GM19193 (cell line): ENCODE results near the gene RTL1.

ENCODE experiments used
- POLR2A ChIP-seq: IDR thresholded peaks from 4 replicates; pipeline ENCODE4 v1.6.1; 2011; ENCODE audit not compliant: insufficient read depth, insufficient read length; ENCODE audit errors: extremely low read depth

Gene RTL1

DNA sequence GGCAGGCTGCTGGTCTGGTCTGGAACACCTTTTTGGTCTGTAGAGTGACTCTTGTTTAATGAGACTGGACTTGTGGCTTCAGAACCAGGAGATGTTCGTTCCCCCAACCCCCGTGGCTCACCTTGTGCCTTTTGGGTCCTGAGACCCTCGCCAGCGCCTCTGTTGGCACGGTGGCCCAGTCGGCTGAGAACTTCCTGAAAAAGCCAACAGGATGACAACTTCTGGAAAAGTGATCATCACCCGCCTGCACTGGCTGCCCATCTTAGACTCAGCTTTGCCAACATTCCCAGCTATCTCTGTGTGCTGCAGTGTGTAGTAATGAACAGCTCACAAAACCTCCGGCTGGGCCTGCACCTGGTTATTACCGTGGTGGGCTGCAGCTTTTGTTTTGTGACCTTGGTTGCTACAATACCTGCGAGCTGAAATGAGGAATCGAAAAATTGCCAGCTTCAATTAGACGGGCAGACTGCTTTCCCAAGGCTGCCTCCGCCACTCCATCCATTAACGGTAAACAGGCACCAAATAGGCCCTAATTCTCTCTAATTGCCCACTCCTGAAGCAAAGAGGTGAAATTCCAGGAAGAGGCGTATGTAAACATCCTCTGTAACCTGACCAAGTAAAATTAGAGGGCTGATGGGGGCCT, 61.6 kb downstream of the RTL1 start:
- no peak for TF ChIP-seq POLR2A

DNA sequence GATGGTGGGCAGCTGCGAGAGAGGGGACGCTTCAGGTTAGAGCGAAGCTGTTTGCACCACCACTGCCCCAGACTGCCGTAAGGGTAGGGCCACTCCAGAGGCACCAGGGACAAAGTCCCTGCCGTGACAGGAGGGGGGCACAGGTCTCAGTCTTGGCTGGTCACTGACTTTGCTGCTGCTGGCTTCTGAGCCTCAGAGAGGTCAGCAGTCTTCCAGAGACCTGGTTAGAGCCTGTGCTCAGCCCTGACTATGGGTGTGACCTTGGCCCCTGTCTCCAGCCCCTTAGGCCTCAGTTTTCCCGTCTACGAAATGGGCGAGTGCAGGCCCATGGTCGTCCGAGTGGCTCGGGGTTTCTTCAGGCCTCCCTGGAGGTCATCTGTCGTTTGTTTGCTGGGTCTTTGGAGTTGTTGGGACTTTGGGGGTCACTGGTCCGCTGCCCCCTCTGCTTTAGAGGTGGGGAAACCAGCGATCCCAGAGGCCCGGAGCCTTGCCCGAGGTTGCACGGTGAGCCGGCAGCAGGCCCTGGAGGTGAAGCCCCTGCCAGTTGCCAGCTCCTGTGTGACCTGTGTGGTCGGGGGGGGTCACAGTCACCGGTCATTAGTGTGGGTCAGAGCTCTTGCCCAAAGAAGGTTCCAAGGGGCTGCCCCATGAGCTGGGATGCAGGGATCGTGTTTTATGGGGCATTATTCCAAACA, 62.3 kb downstream of the RTL1 start:
- TF ChIP-seq POLR2A: no peak

DNA sequence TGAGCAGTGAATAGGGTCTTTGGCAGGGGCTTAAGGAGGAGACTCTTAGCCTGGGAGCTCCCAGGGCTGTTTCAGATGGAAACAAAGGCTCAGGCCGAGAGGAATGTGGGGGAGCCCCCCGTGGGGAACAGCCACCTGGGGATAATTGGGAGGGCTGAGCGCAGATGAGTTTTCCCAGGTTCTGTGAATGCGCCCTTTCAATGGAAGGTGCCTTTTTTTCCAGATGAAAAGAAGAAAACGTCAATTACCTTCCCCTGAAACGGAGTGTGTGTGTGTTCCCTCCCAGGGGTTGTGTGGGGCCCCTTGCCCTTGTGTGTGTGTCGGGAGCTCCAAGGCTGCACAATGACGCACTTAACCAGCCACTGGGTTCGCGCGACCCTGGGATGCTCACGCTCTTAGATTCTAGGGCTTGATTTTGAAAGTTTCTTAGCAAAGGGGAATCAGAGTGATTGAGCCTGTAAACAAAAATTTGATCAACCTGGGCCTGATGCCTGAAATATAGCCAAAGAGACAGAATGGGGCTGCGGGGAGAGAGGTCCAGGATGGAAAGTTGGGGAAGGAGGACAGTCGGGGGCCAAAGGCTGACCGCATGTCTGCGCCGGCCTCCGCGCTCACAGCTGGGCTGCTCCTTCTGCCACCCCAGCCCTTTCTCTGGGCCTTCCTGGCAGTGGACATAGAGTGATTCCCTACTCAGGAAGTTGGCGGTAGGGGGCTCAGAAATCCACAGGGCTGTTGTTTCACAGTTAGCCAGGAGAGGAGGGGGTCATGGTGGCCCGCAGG, 63.0 kb downstream of the RTL1 start:
- TF ChIP-seq POLR2A: no peak

DNA sequence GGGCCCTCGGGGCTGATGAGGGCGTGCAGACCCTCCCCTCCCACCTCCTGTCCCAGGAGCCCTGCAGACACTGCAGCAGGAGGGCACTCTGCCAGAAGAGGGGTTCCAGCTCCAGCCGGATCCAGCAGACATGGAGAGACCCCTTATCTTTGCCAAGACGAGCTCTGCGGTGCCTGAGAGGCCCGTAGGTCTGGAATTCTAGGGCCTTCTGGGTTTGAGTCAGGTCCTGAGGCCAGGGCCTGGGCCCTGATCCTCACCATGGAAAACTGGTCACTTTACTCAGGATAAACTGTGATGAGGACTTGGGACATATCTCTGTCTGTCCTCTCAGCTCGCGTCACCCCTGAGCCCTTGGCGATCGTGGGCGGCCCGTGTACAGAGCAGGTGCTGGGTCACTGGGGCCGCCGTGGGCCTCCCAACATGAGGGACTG, 63.8 kb downstream of the RTL1 start:
- no peak for TF ChIP-seq POLR2A

DNA sequence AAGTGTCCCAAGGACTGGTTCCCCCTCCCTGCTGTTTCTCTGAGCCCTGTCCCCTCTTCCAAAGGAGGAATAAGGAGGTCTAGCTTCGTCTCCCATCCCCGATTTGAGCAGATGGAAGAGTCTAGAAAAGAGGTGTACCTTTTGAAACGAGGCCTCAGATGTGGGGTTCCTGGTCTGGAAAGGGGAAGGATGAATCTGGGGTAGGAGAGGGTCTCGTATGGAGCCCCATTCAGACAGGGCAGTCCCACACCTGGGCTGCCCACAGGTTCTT, 64.3 kb downstream of the RTL1 start:
- TF ChIP-seq POLR2A: no peak

DNA sequence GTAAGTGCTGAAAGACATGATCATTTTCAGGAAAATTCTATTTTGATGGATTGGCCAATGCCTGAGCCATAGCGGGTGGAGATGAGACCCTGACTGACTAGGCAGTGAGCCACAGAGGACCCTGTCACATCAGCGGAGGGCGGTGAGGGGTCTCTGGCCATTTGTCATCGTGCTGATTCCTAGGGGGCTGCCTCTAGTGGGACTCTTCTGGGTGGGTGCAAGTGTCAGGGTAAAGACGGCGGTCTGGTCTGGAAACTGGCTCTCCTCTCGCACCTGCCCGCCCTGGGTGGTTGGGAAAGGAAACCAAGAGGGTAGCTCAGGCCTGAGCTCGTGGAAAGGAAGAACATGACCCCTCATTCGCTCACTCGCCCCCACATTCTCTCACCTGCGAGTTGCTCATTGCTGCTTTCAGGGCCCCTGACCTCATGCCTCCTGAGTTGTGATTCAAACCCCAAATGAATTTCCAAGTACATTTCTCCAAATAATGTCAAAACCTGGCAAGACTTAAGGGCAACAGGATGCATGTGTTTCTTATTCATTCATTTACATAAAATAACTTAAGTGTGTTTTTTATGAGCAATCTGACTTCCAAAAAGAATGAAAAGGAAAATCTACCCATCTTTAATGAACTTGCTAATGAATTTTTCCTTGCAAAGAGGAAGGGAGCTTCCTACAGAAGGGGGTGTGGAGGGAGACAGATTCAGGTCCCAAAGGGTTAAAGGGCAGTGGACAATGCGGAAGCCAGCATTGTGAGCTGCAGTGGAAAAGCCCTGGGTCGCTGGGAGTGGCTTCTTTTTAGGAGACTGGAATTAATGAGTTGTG, 64.8 kb downstream of the RTL1 start:
- no peak for TF ChIP-seq POLR2A

DNA sequence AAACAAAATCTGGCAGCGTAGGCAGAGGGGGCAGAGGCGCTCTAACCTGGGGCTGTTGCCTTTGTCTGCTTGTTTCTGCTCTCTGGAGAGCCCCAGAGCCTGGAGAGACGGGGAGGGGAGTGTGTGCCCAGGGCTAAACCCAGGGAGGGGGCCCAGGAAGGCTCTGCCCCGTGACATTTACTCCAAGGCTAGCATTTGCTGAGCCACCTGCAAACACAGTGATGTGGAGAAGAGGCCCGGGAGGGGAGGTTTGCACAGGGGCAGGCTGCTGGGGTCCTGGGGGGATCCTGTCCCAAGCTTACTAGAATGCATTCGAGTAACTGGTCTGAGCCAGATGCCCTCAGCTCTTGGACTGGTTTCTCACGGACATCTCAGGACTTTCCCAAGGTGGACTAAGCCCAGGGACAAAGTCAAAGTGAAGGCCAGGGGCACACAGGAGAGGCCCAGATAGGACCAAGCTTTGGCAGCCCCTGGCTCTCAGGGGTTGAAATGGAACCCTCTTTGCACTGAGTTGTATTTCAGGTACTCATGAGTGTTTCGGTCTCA, 65.6 kb downstream of the RTL1 start:
- TF ChIP-seq POLR2A: no peak

DNA sequence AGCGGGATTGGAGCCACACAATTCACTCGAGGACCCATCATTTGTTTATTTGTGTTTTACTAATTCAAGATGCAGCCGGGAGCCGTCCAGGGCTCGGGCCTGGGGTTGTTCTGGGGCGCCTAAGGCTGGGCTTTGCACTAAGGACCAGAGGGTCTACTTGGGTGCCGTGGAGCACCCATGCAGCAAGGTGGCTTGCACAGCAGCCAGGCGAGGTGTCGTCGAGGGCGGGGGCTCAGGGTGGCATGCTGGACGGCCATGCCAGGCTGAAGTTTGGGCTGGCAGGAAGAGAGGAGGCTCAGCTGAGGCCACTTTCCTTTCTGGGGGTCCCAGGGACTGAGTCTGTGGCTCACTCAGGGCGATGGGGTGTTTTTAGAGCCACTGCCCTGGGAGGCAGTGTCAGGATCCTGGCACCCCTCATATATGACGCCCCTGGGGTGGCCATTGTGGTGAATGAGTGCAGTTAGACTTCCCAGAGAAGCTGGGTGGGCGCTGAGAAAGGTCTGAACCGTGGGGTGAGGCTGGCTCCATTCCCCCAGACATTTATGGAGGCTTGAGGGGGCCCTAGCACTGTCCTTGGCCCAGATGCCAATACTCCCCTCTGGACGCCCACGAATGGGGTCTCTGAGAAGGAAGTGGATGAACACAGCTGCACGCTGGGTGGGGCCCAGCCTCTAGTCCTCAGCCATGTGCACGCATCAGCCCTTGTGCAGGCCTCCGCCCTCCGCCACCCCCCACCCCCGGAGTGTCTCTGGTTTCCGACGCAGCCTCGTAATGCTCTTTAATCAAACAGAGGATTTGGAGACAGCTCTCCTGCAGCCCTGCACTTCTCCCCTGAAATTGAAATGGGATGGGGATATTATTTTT, 66.3 kb downstream of the RTL1 start:
- TF ChIP-seq POLR2A: no peak

DNA sequence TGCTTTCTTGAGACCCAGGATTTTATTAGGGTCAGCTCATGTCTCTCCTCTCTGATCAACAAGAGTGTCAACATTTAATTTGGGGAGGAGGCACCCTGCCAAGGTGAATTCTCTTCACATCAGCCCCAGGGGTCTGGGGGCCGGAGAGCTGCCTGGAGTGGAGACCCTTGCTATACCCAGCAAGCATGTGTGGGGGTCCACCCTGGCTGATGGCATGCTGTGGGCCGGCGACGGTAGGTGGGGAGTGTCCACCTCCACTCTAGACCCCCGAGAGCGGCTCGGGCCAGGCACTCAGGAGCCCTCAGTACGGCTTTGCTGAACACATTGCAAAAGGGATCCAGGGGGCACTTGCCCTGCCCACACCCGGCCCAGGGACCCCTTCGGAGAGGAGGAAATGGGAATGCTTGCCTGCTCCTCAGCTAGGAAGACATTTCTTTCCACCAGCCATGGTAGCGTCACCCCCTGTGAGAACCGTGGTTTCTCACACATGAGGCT, 67.2 kb downstream of the RTL1 start:
- TF ChIP-seq POLR2A: no peak

DNA sequence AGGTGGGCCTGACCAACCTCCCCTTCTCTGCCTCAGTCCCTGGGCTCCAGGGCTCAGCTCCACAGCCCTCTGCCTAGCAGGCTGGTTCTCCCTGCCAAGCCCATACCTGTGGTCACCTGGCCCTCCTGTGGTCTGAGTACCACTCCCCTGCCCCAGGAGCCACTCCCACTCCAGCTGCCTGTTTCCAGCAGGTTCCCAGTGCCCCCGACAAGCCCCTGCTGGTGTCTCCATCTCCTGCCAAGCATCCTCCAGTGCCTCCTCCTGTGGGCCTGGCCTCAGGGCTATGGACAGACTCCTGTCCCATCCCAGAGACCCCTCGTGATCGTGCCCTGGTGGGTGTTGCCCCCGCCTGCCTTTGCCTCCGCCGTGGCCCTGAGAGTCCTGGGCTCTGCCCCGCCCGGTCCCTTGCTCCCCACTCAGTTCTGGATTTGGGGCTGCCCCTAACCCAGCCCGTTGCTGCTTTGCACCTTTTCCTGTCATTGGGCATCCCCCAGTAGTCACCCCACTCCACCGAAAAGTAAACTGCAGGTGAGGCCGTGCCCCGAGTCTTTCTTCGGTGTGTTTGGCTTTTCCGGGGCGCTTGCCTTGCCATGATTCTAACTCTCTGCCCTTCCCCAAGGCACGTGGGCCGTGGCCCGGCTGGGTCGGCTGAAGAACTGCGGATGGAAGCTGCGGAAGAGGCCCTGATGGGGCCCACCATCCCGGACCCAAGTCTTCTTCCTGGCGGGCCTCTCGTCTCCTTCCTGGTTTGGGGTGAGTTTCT, 67.8 kb downstream of the RTL1 start:
- no peak for TF ChIP-seq POLR2A

DNA sequence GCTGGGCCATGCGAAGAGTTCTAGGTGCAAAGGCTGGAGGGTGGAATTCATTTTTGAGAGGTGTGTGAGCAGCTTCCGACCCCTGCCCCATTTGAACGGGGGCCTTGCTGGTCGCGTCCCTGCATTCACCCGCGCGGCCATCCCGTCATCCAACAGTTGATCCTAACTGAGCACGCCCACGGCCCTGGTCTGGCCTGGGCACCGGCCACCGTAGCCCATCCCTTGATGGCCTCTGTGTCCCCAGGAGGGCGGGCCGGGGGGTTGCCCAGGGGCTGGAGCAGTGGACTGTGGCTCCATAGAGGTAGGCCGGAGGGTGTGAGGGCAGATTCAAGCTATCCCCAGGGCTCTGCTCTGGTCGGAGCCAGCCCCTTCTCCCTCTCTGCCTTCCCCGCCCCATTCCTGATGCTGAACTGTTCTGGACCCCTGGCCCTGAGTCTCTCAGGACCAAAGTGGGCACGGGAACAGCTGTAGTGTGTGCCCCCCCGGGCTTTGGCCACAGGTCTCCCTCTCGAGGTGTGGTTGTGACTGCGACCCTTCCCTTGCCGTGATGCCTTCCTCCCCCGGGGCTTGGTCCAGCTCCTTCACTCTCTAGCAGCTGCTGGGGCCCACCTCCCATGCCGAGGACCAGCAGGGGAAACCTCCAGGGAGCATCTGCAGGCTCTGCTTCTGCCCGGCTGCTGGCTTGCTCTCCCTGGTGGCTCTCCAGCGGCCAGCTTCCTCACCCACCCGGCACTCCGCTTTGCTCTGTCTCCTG, 68.6 kb downstream of the RTL1 start:
- no peak for TF ChIP-seq POLR2A

DNA sequence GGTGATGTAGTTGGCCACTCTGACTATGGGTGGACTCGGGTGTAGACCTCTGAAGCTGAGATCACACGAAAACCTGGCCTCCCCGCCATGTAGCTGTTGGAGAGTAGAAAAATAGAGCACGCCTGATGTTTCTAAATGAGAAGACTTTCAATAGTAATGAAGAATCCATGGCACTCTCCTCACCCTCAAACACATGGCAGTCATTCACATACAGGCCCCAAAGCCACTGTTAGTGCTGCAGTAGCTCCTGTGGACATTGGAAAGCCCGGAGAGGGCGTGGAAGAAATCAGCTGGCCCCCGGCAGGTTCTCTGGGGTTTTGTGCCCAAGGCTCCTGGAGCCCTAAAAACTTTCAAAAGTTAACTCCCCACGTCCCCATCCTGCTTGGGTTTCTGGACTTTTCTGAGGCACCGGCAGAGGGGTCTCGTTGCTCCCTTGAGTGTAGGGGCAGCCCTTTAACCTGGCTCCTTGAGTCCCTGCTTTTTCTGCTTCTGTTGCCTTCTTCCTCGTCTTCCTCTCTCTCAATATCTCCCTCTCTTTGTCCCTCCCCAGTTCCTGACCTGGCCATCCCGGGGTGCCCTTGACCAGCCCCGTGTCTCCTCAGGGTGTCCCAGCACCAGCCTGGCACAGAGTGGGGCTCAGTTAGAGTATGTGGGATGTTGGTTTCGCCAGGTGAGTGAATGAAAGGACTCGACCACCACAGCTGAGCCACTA, 69.3 kb downstream of the RTL1 start:
- TF ChIP-seq POLR2A: no peak

DNA sequence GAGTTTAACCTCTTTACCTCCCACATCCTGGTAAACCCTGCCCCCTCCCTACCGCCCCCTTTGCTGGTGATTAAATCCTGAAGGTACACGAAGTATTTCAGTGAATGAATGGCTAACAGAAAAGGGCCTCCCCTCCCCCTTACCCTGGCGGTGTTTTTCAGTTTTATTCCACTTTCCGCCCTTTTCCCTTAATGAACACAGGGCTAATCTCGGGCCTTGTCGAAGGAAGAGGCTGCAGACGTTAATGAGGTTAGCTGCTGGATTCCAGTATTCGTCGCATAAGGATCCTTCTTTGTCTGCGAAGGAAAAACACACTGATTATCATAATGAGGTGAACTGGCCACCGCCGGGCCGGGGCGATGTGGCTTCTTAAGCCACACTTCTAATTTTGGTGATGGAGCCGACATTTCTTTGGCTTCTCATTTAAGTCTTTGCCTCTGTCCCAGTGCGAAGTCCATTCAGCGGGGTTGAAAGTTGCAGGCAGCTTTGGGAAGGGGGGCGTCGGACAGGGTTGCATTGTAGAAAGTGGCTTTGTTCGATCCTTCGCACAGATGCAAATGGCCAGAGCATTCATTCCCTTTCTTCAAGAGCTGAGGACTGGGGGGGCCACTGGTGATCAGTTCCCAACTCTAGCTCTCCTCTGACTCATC, 71.1 kb downstream of the RTL1 start:
- no peak for TF ChIP-seq POLR2A
